Superior temporal gyrus (tissue), 1 donor: ENCODE measurements around the gene GCNA.
"Not testable (repeated sequence)": the region's sequence is repeated elsewhere in the genome, so short reads cannot be mapped to it uniquely, and the experiment has no call there.

Experiments
- DNase-seq: peaks from one replicate; pipeline ENCODE4 v3.0.0-alpha.2; 2016; ENCODE audit errors: extremely low spot score

The GCNA gene

GRCh38 chrX:71558920-71559319, 19.3 kb upstream of the GCNA start:
- DNase-seq = no peak

- DNase-seq = not testable (repeated sequence)
These were observed 18.5 kb upstream of the GCNA start for GRCh38 chrX:71559773-71560172.

GRCh38 chrX:71563921-71564320, 14.3 kb upstream of the GCNA start:
- no peak for DNase-seq

- no peak for DNase-seq
These were observed 12.7 kb upstream of the GCNA start for GRCh38 chrX:71565474-71566041.

- not testable (repeated sequence) for DNase-seq
These were observed 6.8 kb upstream of the GCNA start for GRCh38 chrX:71571390-71571789.

GRCh38 chrX:71573590-71573989, 4.6 kb upstream of the GCNA start:
- no peak for DNase-seq

GRCh38 chrX:71577682-71578081, 555 bp upstream of the GCNA start:
- DNase-seq = no peak

GRCh38 chrX:71579136-71579989, 1.1 kb downstream of the GCNA start:
- DNase-seq = no peak

- no peak for DNase-seq
These were observed 1.7 kb downstream of the GCNA start for GRCh38 chrX:71579990-71580380.

GRCh38 chrX:71581210-71581609, 3.0 kb downstream of the GCNA start:
- DNase-seq = no peak

- DNase-seq = no peak
These were observed 8.7 kb downstream of the GCNA start for GRCh38 chrX:71586929-71587328.

- DNase-seq = not testable (repeated sequence)
These were observed 15.0 kb downstream of the GCNA start for GRCh38 chrX:71593210-71593609.

GRCh38 chrX:71599965-71600364, 21.7 kb downstream of the GCNA start:
- DNase-seq = no peak

GRCh38 chrX:71603618-71604017, 25.4 kb downstream of the GCNA start:
- no peak for DNase-seq

- DNase-seq = no peak
These were observed 25.9 kb downstream of the GCNA start for GRCh38 chrX:71604141-71604540.

- no peak for DNase-seq
These were observed 26.7 kb downstream of the GCNA start for GRCh38 chrX:71604796-71605568.

GRCh38 chrX:71606536-71607216, 28.4 kb downstream of the GCNA start:
- no peak for DNase-seq

- no peak for DNase-seq
These were observed 29.3 kb downstream of the GCNA start for GRCh38 chrX:71607488-71607887.

GRCh38 chrX:71609095-71609750, 31.0 kb downstream of the GCNA start:
- DNase-seq = no peak

- not testable (repeated sequence) for DNase-seq
These were observed 33.5 kb downstream of the GCNA start for GRCh38 chrX:71611736-71612135.

GRCh38 chrX:71612256-71612655, 34.0 kb downstream of the GCNA start:
- no peak for DNase-seq

- DNase-seq = no peak
These were observed 36.8 kb downstream of the GCNA start for GRCh38 chrX:71615056-71615455.
